ENCODE measurements around the gene NFE2L2.
A peak's percentile ranks its signal among the peaks of the same experiment; 100 is the strongest.
"Not testable (repeated sequence)": the region's sequence is repeated elsewhere in the genome, so short reads cannot be mapped to it uniquely, and the experiment has no call there.

NFE2L2 gene

DNA sequence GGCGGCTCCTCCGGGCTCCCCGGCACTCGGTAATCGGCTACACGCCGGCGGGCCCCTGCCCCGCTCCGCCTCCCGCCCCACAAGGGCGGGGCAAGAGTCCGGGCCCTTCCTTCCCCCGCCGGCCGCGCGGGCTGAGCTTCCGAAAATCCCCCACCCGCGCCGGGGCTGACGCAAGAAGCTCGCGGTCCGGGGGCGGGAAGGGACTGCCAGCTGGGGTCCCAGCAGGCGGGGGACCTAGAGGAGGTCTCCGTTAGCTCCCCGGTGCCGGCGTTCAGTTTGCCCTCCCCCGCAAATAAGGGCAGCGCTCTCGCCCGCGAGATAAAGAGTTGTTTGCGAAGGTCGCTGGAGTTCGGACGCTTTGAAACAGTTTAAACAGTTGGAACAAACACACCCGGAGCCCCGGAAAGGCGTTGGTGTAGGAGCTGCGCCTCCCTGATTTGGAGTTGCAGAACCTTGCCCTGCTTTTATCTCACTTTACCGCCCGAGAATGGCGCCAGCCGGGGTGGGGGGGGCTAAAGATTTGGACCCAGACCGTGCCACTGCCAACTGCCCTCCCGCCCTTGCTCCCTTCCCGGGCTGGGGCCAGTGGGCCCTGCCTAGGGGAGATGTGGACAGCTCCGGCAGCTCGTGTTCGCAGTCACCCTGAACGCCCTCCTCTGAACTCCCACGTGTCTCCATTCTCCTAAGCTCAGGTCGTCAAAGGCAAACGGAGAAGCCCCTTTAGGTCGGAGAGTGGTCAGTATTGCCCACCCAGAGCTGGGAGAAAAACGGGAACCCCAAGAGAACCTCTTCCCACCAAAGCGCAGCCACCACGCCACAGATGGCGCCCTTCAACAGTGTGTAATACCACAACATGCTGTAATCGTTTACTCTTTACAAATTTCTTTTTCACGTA lies at the start of gene NFE2L2:
TSS of gene NFE2L2 (minus strand) at position 35 of the 895 bp plus-strand sequence. CDS start 151 bp downstream, outside the sequence.
- DNase-seq = peak; percentile 89

DNA sequence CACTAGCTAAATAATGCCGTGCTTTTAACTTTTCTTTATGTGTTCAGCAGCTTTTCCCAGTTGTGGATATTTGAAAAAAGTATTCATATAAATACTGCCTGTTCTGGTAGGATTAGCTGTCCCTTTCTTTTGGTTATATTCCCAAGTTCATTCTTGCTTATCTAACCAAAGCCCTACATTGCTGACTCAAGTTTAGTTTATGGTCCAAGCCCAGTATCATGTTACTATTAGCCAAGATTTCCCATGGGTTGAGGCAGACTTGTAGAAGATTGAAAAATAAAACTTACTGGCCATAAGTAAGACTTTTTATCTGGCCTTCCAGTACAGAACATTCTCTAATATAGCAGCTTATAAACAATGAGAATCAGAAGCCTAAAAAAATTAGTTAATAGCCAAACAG lies 49.7 kb upstream of the NFE2L2 start:
- DNase-seq = no peak

DNA sequence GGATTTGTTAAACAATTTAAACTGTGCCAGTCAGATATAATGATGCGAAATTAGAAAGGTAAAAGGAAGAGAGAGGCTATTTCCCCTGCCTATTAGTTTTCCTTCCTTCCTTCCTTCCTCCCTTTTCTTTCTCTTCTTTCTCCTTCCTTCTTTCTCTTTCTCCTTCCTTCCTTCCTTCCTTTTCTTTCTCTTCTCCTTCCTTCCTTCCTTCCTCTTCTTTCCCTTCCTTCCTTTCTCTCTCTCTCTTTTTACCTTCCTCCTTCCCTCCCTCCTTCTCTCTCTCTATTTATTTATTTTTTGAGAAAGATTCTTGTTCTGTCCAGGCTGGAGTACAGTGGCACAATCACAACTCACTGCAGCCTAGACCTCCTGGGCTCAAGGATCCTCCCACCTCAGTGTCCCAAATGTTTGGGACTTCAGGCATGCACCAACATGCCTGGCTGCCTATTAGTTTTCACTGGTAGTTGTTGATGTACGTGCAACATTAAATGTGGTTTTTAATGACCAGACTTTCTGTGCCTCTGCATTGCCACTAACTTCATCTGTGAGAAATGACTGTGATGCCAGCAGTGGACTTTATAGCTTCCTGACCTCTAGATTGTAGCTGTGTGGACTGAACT lies 48.7 kb upstream of the NFE2L2 start:
- no peak for DNase-seq

DNA sequence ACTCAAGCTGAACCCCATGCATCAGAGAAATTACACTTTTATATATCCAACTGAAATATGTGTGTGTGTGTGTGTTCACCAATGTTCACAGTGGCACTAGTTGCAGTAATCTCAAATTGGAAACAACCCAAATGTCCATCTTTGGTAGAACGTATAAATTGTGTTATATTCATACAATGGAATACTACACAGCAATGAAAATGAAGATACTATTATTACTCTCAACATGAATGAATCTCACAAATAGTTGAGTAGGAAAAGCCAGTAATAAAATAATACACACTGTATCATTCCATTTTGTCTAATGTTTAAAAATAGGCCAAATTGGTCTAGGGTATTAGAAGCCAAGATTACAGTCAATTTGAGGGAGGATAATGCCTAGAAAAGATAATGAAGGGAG lies 48.0 kb upstream of the NFE2L2 start:
- DNase-seq = no peak

DNA sequence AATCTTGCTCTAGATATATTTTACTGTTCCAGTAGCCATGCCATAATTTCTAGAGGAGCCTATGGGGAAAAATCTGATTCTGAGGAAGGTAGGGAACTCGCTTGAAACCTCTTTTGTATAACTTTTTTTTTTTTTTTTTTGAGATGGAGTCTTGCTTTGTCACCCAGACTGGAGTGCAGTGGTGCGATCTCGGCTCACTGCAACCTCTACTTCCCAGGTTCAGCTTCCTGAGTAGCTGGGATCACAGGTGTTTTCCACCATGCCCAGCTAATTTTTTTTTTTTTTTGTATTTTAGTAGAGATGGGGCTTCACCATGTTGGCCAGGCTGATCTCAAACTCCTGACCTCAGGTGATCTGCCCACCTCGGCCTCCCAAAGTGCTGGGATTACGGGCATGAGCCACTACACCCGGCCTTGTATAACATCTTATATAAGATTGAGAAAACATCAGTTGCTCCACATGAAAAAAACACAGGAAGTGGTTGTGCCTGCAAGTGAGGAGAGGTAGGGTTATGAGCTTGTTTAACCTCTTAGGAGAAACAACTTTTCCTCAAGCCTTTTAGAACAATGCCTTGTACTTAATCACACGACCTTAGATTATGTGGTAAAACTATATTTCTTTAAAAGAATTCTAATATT lies 45.3 kb upstream of the NFE2L2 start:
- DNase-seq = not testable (repeated sequence)

DNA sequence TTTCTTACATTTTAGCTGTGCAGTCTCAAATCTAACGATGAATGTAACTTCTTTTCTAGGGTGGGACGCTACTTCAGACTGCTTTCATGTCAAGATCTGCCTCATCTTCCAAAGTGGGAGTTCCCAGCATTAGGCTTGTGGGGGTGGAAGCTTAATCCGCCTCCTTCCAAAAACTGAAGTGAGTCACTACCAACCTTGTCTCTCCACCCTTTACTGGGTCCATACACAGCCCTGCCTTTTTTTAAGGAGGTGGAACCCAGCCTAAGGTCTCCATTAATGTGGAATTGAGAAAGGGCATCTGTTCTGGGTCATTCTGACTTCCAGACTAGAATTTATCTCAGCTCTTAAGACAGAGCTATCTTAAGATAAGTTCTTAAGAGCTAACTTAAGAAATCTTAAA lies 42.0 kb upstream of the NFE2L2 start:
- DNase-seq = no peak

DNA sequence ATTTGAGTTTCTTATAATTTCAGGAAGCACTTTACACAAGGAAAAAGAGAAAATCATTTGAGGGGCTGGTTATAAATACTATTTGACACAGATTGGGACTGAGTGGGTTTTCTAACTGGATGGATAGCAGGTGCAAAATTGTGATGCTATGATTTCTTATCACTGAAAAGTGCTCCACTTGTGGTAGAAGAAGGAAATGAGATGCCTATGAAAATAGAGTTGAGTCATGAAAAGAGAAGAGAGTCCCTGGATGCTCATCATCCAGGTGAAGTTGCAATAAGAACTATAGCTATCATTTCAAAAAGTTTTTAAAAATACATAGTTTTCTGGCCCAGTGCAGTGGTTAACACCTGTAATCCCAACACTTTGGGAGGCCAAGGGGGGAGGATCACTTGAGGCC lies 39.4 kb upstream of the NFE2L2 start:
- DNase-seq = no peak

DNA sequence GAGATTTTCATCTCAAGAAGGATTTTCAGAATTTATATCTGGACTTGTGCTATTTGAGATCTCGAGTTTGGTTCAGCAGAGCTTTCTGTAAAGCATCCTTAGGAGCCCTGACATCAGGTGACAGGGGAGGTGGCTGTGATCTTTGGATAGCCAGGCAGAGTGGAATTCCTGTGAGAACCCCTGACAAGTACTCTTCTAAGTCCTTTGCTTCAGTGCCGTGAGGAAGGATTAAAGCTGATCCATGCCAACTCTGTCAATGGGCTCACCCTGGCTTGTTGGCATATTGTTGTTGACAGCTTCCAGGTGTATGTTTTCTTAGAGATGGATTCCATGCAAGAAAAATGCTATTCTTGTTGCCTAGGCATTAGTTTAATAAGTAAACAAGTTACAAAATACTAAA lies 38.0 kb upstream of the NFE2L2 start:
- DNase-seq = no peak

DNA sequence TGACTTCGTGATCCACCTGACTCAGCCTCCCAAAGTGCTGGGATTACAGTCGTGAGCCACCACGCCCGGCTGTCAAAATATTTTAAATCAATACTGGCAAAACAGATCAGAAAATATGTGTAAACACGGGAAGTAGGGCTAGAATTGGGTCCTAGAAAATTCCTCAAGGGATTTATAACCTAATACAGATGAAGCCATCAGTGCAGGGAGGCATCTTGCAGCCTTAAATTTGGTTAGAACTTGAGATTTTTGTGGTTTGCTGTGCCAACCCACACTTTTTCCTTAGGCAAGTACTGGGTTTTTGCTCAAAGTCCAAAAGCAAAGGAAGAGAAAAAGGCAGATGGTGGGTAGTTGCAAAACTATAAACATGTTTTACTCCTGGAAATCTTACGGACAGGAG lies 33.7 kb upstream of the NFE2L2 start:
- no peak for DNase-seq

DNA sequence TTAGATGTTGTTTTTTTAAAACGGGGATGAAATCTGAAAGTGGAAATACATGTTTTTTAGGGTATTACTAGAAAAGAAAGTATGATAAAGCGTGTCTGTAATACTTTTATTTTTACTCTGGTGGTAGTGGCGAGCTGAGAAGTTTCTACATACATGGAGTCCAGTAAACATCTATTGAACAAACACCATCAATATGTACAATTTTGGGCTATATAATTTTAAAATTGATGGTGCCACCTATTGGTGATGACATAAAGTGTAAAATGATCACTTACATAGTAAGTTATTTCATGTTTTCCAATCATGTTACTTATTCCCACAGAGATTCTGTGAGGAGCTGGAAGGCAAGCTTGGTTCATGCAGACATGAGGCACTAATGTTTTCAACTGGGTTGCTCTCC lies 31.5 kb upstream of the NFE2L2 start:
- DNase-seq = no peak

DNA sequence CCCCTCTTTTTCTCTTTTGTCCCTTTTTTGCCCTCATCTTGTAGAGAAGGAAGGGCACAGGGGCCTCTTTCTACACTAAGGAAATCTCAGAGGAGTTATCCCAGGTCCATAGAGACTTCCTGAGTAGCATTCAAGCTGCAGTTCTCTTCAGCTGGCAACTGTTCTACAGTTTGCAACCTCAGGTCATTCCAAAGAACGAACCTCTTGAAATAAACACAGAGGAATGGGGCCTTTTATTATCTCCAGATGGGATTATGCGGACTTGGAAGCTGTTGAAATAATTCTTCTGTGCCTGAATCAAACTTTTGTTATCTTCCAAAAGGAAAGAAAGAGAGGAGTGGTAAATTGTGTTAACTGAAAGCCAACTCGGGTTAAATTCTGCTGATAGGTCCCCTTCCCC lies 31.0 kb upstream of the NFE2L2 start:
- DNase-seq = no peak

DNA sequence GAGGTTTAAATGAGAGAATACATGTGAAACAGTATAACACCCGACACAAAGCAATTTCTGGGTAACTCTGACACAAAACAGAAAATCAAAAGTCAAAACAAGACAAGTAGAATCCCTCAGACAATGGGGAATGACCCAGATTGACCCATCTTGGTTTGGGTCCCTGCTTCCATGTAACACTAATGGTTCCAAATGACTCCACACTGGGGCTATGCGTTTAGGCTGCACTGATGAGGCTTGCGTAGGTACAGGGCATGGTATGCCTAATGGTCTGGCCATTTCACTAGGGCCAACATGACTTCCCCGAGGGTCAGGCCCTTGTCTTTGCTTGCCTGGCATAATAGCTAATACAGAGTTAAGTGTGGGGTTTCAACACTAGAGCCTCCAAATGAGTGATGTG lies 27.2 kb upstream of the NFE2L2 start:
- no peak for DNase-seq

DNA sequence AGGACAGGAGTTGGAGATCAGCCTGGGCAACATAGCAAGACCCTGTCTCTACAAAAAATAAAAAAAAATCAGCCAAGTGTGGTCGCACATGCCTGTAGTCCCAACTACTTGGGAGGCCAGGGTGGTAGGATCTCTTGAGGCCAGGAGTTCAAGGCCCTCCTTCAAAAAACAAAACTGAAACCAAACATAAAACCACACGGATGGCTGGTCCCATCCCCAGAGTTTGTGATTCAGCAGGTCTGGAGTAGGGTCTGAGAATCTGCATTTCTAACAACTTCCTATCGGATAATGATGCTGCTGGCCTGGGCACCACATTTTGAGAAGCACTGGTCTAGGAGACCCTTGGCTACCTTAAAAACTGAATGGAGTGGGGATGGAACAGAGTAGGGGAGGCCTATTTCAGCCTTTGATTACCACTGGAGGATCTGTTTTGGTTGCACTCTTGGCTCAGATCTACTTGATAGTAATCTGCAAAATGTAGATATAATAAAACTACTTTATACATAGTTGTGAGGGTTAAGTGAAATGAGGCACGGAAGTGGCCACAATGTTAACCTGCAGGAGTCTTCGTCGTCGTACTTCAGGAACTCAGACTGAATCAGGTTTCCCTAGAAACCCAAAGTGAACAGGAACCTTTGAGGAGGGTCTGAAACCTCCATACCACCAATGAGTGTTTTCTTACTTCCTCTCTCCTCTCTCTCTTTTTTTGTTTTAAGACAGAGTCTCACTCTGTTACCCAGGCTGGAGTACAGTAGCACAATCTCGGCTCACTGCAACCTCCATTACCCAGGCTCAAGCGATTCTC lies 25.5 kb upstream of the NFE2L2 start:
- DNase-seq = no peak

DNA sequence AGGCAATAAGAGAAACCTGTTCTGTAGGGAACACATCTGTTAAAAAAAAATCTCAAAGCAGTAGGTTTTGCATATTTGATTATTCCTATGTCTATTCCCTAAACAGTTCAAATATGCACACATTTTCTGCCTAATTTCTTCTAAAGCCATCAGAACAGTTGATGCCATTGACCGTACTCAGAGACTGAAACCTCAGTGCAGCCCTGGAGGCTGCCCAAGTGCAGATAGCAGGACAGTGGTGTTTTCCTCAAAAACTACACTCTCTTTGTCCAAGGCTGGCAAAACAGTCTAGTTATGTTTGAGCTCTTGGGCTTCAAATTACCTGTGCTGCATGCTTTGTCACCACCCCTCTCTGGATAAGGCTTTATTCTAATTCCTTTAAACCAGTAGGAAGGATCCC lies 23.3 kb upstream of the NFE2L2 start:
- DNase-seq = no peak

DNA sequence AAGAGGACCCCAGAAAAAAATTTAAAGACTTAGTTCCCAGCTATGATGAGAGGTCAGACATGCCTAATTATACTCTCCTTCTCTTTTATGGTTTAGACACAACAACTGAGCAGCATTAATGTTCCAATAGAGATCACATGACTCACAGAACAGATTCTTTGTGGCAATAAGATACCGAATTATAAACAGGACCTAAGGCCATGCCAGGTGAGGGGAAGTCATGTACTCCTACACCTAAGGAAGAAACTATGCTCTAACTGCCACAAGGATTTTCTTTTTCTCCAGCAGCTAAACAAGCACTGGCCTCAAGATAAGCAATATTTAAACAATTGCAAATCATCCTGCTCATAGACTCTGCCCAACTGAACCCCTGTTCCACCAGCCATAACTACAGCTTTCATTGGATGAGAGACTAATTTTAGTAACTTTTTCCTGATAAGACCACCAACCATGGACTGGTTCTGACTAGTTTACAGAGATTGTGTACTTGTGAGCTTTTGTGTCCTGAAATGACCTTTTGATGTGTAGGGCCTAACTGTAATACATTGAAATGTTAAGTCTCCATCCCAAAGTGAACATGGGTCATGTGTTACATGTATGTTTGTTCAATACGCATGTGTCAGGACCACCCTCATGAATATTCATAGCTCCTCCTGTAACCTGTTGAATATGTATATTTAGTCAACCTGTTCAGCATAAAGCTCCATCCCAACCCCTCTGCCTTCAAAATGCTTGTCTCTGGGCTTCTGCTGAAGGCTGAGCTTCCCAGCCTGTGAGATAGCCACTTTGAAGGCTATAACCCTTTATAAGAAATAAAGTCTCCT lies 21.6 kb upstream of the NFE2L2 start:
- no peak for DNase-seq

DNA sequence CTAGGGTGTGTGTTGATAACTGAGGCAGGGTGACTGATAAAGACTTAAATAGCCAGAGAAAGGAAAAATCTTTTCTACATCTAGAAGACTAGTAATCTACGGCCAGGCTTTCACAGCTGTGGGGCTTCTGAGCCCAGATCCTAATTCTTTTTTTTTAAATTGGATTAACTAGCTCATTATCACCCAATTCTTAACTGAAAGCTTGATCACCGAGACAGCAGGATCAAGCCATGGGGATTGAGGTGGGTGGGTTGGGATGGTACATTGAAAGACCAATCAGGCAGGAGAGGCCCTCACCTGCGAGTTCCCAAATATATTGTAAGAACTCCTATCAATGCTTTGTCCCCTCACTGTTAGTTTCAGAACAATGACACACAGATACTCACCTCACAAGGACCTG lies 20.0 kb upstream of the NFE2L2 start:
- no peak for DNase-seq

DNA sequence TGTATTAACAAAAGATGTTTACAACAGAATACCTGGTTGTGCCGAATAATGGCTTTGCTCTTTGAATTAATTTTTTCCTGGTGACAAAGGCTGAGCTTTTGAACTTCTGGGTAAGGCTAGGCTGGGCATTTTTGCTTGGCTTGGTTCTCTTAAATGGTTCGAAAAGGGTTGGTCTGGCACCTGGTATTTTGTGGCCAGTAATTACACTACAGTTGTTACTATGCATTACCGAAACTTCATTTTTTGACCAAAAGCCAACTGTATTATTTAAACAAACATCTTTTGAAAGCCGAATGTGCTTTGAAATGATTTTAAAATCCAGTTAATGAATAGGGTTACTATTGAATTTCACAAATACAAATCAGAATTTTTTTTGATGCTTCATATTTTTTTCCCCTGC lies 19.4 kb upstream of the NFE2L2 start:
- no peak for DNase-seq

DNA sequence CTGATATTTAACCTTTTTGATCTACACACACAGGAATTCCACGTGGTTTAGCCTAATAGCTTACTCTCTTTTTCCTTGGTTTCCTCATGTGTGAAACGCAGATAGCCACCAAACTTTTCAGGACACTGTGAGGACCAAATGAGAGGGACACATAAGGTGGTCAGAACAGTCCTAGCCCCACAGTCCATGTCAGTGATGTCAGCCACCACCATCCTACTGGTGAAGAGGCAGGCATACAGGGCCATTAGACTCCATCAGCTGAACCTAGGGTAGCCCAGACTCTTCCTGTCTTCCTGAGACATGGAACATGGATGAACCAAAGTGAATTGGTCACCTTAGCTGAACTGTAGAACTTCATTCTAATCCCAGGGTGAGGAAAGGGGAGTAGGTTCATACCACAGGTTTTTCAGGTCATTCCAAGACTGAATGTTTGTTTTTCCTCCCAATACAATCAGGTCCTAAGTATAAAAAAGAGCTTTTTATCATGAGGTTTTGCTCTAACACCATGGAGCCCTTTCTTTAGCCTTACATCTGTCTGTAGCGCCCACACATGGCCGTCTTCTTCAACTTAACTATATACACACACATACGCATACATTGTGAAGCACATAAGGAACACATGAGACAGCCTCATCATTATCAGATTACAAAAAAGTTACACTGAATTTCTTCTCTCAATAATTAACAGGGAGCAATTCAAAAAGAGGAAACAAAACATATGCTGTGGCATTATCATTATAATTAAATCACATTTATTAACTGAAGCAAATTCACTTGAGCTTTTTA lies 18.5 kb upstream of the NFE2L2 start:
- no peak for DNase-seq

DNA sequence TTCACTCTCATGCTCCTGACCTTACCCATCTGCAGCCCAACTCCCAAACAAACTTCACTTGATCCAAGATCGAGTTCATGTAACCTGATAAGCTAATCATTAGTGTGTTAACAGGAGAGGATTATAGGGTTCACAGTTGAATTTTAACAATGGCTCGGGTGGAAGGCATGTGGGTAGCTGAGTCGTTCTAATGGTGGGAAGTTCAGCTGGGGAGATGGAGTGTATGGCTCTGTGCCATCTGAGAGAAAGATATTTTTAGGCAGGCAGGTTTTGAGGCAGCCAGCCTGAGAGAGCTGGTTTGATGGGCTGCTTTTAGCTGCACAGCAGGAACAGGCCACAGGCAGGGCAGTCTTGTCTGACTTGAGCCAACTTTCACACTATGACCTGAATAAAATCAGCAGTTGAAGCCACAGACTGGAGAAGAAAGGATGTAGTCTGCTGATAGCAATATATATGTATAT lies 17.7 kb upstream of the NFE2L2 start:
- DNase-seq = peak; percentile 45

DNA sequence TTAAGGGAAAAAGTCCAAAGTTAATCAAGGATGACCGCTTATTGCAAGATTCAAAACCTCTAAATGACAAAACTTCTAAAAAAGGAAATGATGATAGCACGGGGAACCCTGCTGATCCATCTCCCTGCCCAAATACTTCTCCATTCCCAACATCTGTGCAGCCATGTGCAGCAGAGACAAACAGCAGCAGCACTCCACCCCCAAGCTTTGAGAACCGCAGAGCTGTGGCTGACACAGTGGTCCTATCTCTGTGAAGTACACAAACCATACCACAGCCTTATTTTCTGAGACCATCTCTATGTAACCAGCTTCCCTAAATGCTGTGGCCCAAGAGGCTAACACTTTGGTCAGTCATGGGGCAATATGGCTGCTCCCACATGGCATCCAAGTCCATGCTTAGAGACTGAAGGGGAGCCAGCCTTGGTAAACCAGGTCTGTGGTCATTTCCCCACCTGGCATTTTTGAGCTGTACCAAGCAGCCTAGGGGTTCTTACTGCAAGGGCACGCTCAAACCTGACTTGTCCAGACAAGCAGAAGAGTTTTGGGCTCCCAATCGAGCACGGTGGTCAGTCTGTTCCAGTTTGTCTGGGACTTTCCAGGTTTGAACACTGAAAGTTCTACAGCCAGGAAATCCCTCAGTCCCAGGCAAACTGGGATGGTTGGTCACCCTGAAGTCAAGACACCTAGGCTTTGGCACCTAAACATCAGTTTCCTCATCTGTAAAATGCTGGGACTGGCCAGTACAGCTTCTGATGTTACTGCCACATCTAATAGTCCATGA lies 17.1 kb upstream of the NFE2L2 start:
- DNase-seq = no peak

DNA sequence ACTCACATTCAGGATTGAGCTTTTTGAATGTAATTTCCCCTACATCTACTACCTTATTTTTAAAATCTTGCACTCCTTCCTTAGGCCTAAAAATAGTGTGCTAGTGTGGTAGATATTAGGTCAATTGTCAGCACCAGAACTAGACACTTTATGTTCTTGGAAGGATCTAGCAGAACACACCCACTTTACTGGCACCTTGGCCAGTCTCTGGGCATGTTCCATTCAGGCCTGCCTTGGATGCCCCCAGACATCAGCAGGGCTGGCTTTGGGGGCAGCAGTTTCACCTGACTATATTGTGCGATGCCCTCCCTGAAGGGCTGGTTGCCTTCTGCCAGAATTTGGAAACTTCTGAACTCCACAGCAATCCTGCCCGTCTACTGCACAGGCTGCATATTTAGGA lies 15.3 kb upstream of the NFE2L2 start:
- no peak for DNase-seq
